KMS-11 (cell line): Measurements from ENCODE around the gene ADAM19.

Experiments
- H2AFZ ChIP-seq: fragments of 200-600 bp; sonication (generic); 2 replicates; pipeline ENCODE4 v1.6.1; 2016; ENCODE audit warnings: antibody characterized with exemption, mixed run types, low read depth
- H3K27ac ChIP-seq: fragments of 200-600 bp; sonication (generic); 2 replicates; pipeline ENCODE4 v1.6.1; 2016; ENCODE audit warnings: mild to moderate bottlenecking, mixed run types
- H3K27me3 ChIP-seq: fragments of 200-600 bp; sonication (generic); 2 replicates; pipeline ENCODE4 v1.6.1; 2017; ENCODE audit warnings: mild to moderate bottlenecking, low read depth, mixed run types, moderate library complexity; ENCODE audit not compliant: insufficient read depth
- H3K36me3 ChIP-seq: fragments of 200-600 bp; sonication (generic); 2 replicates; pipeline ENCODE4 v1.6.1; 2017; ENCODE audit warnings: mild to moderate bottlenecking, mixed run types; ENCODE audit not compliant: insufficient read depth
- H3K4me1 ChIP-seq: fragments of 200-600 bp; sonication (generic); 2 replicates; pipeline ENCODE4 v1.6.1; 2016; ENCODE audit warnings: mild to moderate bottlenecking, low read depth, mixed run types; ENCODE audit not compliant: poor library complexity, severe bottlenecking
- H3K4me2 ChIP-seq: fragments of 200-600 bp; sonication (generic); 2 replicates; pipeline ENCODE4 v1.7.0; 2016; ENCODE audit warnings: mild to moderate bottlenecking, mixed run types
- H3K4me3 ChIP-seq: fragments of 200-600 bp; sonication (generic); IDR thresholded peaks from 2 replicates; pipeline ENCODE4 v1.6.1; 2017; ENCODE audit warnings: low read depth, low read length, mixed read lengths; ENCODE audit not compliant: insufficient read depth
- H3K79me2 ChIP-seq: fragments of 200-600 bp; sonication (generic); 2 replicates; pipeline ENCODE4 v1.6.1; 2016; ENCODE audit warnings: low read depth, mixed run types; ENCODE audit not compliant: insufficient read depth
- H3K9ac ChIP-seq: fragments of 200-600 bp; sonication (generic); 2 replicates; pipeline ENCODE4 v1.6.1; 2016; ENCODE audit warnings: mild to moderate bottlenecking, mixed run types
- H4K20me1 ChIP-seq: fragments of 200-600 bp; sonication (generic); 2 replicates; pipeline ENCODE4 v1.6.1; 2016; ENCODE audit warnings: mild to moderate bottlenecking, mixed run types; ENCODE audit not compliant: insufficient read depth
- TF ChIP-seq, protein P1 (sequence below): fragments of 200-600 bp; sonication (generic); conservative IDR thresholded peaks from 2 replicates; pipeline ENCODE4 v1.6.1; 2017; ENCODE audit warnings: low read depth, mild to moderate bottlenecking, antibody characterized with exemption, low read length, moderate library complexity, mixed read lengths

The ADAM19 gene

DNA sequence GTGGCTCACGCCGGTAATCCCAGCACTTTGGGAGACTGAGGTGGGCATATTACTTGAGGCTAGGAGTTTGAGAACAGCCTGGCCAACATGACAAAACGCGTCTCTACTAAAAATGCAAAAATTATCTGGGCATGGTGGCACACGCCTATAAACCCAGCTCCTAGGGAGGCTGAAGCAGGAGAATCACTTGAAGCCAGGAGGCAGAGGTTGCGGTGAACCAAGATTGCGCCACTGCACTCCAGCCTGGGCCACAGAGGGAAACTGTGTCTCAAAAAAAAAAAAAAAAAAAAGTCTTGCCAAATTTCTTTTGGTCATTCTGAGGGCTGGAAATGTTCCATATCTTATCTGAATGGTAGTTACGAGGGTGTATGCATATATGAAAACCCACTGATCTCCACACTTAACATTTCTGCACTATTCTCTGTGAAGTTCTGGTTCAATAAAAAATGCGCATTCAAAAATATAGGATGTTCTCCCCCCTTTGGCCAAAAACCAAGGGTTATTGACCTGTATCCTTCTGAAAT is 129.1 kb downstream of the ADAM19 start:
- Histone ChIP-seq H3K4me3 (no peak overlapping the region), H3K27ac (no peak overlapping the region), H2AFZ (no peak overlapping the region), H3K4me1 (no peaks in the 10 kb centered on the region), H3K79me2 (no peaks in the 10 kb centered on the region), H3K4me2 (no peak overlapping the region), H4K20me1 (no peaks in the 10 kb centered on the region), H3K9ac (no peak overlapping the region), H3K36me3 (no peaks in the 10 kb centered on the region), H3K27me3 (no peaks in the 10 kb centered on the region)
- TF ChIP-seq, protein P1, sequence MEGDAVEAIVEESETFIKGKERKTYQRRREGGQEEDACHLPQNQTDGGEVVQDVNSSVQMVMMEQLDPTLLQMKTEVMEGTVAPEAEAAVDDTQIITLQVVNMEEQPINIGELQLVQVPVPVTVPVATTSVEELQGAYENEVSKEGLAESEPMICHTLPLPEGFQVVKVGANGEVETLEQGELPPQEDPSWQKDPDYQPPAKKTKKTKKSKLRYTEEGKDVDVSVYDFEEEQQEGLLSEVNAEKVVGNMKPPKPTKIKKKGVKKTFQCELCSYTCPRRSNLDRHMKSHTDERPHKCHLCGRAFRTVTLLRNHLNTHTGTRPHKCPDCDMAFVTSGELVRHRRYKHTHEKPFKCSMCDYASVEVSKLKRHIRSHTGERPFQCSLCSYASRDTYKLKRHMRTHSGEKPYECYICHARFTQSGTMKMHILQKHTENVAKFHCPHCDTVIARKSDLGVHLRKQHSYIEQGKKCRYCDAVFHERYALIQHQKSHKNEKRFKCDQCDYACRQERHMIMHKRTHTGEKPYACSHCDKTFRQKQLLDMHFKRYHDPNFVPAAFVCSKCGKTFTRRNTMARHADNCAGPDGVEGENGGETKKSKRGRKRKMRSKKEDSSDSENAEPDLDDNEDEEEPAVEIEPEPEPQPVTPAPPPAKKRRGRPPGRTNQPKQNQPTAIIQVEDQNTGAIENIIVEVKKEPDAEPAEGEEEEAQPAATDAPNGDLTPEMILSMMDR = no peak

DNA sequence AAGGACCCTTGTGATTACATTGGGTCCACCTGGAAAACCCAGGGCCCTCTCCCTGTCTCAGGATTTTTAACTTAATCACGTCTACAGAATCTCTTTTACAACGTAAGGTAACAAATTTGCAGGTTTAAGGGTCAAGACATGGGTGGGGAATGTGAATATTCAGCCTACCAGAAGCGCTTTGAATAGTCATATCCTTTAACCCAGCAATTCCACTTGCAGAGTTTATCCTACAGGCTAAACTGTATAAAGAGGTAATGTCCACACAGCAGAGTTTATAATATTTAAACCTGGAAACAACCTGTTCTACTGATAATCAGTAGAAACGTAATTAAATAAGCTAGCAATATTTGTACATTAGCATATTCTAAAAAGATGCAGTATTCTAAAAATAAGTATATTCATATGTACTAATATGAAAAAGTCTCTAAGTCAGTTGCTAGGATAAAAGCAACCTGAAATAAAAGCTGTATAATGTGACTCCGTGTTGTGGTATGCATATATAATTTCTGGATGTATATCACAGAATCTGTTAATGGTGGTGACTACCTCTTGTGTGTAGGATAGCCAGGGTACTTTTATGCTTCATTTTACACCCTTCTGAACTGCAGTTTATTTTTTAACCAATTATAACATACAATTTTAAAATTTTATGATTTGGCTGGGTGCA is 129.7 kb downstream of the ADAM19 start:
- no peaks in the 10 kb centered on the region for H4K20me1 ChIP-seq
- no peaks in the 10 kb centered on the region for H3K79me2 ChIP-seq
- H3K27me3 ChIP-seq = no peaks in the 10 kb centered on the region
- H3K36me3 ChIP-seq = no peaks in the 10 kb centered on the region
- no peak overlapping the region for H3K9ac ChIP-seq
- no peak overlapping the region for H3K4me2 ChIP-seq
- no peak overlapping the region for H2AFZ ChIP-seq
- H3K27ac ChIP-seq = no peak overlapping the region
- H3K4me3 ChIP-seq = no peak overlapping the region
- TF ChIP-seq, protein P1 = no peak
- no peaks in the 10 kb centered on the region for H3K4me1 ChIP-seq

DNA sequence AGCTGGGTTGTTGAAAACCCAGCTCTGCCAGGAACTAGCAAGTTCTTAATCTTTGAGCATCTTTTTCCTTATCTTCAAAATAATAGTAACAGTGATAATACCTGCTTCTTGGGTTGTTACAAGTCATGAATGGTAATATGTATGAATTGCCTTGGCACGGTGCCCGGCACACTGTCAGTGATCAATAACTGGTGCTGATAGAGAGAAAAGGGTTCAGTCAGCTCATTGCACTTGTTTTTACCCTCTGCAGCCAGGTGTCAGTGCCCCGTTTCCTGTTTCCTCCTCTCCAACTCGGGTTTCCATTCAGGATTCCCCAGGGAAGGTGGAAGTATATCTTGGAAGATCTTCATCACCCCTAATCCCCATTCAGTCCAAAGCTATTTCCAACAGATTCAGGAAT is 131.4 kb downstream of the ADAM19 start:
- Histone ChIP-seq H4K20me1 (no peaks in the 10 kb centered on the region), H3K36me3 (no peaks in the 10 kb centered on the region), H3K4me2 (no peak overlapping the region), H3K27me3 (no peaks in the 10 kb centered on the region), H3K9ac (no peak overlapping the region), H2AFZ (no peak overlapping the region), H3K79me2 (no peaks in the 10 kb centered on the region), H3K4me1 (no peaks in the 10 kb centered on the region), H3K4me3 (no peak overlapping the region), H3K27ac (no peak overlapping the region)
- TF ChIP-seq, protein P1 = no peak

DNA sequence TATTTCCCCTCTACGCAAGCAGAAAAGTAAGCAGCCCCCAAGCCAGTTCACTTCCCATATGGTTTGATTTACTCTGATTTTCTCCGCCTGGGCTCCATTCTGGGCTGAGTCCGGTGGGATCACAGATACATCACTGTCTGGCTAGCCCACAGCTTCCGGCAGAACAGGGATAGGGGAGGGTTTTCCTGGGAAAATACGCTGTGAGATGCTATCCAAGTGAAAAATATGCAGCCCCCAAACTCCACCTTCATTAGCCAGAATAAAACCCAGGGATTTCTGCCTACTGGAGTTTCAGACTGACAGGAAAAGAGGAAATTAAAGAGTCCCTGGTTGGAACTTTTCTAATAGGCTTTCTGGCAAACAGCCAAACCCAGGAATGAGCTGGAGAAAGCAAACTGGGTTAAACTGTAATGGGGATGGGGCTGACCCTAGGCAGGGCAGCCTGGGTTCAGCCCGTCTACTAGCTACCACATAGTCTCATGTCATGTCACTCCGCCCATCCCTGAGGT is 132.5 kb downstream of the ADAM19 start:
- no peaks in the 10 kb centered on the region for H4K20me1 ChIP-seq
- H3K4me1 ChIP-seq = no peaks in the 10 kb centered on the region
- no peak overlapping the region for H3K27ac ChIP-seq
- no peak overlapping the region for H3K4me2 ChIP-seq
- no peak overlapping the region for H2AFZ ChIP-seq
- TF ChIP-seq, protein P1 = no peak
- H3K9ac ChIP-seq = no peak overlapping the region
- no peak overlapping the region for H3K4me3 ChIP-seq
- no peaks in the 10 kb centered on the region for H3K27me3 ChIP-seq
- no peaks in the 10 kb centered on the region for H3K36me3 ChIP-seq
- H3K79me2 ChIP-seq = no peaks in the 10 kb centered on the region
